ENCODE measurements around the gene HNF1B. TPM values are rescaled to one million over a fixed set of nuclear protein-coding genes. Genes with fewer than 3 reads are reported as not detected.

HNF1B gene
- total RNA-seq, 1 donor from 2014 or later: 0.99 TPM

- no peak for DNase-seq (ENCODE audit: extremely low read depth, low read depth, low spot score)
Observed at GRCh38 chr17:37737081-37737480, 7.8 kb downstream of the HNF1B start.

GRCh38 chr17:37736428-37736827 lies 8.4 kb downstream of the HNF1B start:
- DNase-seq (ENCODE audit: extremely low read depth, low read depth, low spot score): no peak

- DNase-seq (ENCODE audit: extremely low read depth, low read depth, low spot score): no peak
Observed at GRCh38 chr17:37735165-37735564, 9.7 kb downstream of the HNF1B start.

- no peak for DNase-seq (ENCODE audit: extremely low read depth, low read depth, low spot score)
Observed at GRCh38 chr17:37732316-37732715, 12.5 kb downstream of the HNF1B start.

- no peak for DNase-seq (ENCODE audit: extremely low read depth, low read depth, low spot score)
Observed at GRCh38 chr17:37731056-37731455, 13.8 kb downstream of the HNF1B start.

GRCh38 chr17:37729905-37730304 lies 15.0 kb downstream of the HNF1B start:
- DNase-seq (ENCODE audit: extremely low read depth, low read depth, low spot score): no peak

GRCh38 chr17:37726891-37727675 lies 17.8 kb downstream of the HNF1B start:
- no peak for DNase-seq (ENCODE audit: extremely low read depth, low read depth, low spot score)

GRCh38 chr17:37726248-37726647 lies 18.6 kb downstream of the HNF1B start:
- DNase-seq (ENCODE audit: extremely low read depth, low read depth, low spot score): no peak

GRCh38 chr17:37725601-37726146 lies 19.2 kb downstream of the HNF1B start:
- no peak for DNase-seq (ENCODE audit: extremely low read depth, low read depth, low spot score)

GRCh38 chr17:37725021-37725595 lies 19.8 kb downstream of the HNF1B start:
- DNase-seq (ENCODE audit: extremely low read depth, low read depth, low spot score): no peak

- no peak for DNase-seq (ENCODE audit: extremely low read depth, low read depth, low spot score)
Observed at GRCh38 chr17:37720989-37721388, 23.9 kb downstream of the HNF1B start.

GRCh38 chr17:37719866-37720265 lies 25.0 kb downstream of the HNF1B start:
- no peak for DNase-seq (ENCODE audit: extremely low read depth, low read depth, low spot score)

- no peak for DNase-seq (ENCODE audit: extremely low read depth, low read depth, low spot score)
Observed at GRCh38 chr17:37718324-37719048, 26.4 kb downstream of the HNF1B start.

GRCh38 chr17:37717627-37718323 lies 27.1 kb downstream of the HNF1B start:
- no peak for DNase-seq (ENCODE audit: extremely low read depth, low read depth, low spot score)

- DNase-seq (ENCODE audit: extremely low read depth, low read depth, low spot score): no peak
Observed at GRCh38 chr17:37714897-37715296, 30.0 kb downstream of the HNF1B start.

GRCh38 chr17:37713624-37714023 lies 31.2 kb downstream of the HNF1B start:
- no peak for DNase-seq (ENCODE audit: extremely low read depth, low read depth, low spot score)

- DNase-seq (ENCODE audit: extremely low read depth, low read depth, low spot score): no peak
Observed at GRCh38 chr17:37713028-37713431, 31.8 kb downstream of the HNF1B start.

GRCh38 chr17:37711113-37711512 lies 33.7 kb downstream of the HNF1B start:
- no peak for DNase-seq (ENCODE audit: extremely low read depth, low read depth, low spot score)

GRCh38 chr17:37710344-37710886 lies 34.4 kb downstream of the HNF1B start:
- DNase-seq (ENCODE audit: extremely low read depth, low read depth, low spot score): peak; percentile 66

- DNase-seq (ENCODE audit: extremely low read depth, low read depth, low spot score): no peak
Observed at GRCh38 chr17:37708616-37709212, 36.1 kb downstream of the HNF1B start.

Data from glomerular endothelial cell (primary cell).